HUDEP-2 (cell line): ENCODE results near the gene PM20D1.
A peak's percentile ranks its signal among the peaks of the same experiment; 100 is the strongest.

Experiments
- DNase-seq, 76 experiments: peaks; one replicate each; lab custom pipeline; 2025; ENCODE audit not compliant: unreplicated experiment in 76 of 76; lab: John Stamatoyannopoulos, UW

Gene PM20D1

DNA sequence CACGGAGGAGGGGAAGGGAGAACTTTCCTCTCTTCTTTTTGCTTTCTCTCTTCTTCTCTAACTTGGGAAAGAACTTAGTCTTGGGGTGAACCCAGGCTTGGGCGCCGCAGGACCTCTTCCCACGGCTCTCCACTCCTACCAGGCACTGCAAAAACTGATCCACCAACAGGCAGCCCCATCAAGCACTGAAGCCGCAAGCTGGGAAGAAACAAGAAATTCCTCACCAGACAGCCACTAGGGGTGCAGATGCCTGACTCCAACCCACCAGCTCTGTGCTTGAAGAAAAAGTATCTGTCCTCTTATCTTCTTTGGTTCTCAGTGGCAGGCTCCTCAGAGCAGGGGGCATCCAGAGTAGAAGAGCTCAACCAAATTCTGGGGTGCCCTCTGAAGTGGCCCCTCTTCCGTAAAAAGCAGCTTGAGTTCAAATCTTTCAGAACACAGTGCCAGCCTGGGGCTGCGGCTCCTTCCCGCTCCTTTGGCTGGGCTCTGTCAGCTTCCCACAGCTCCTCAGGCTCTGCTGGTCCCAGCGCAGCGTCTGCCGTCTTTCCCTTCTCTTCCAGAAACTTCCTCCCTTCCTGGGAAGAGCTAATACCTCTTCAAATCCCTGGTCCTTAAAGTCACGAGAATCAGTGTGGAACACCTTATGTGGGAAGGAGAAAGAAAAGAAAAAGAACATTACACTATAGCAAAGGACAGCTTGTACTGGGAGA is 39.3 kb downstream of the PM20D1 start:
- DNase-seq = peak in 21 of 76 experiments; percentile 5 to 45 (median 18)

DNA sequence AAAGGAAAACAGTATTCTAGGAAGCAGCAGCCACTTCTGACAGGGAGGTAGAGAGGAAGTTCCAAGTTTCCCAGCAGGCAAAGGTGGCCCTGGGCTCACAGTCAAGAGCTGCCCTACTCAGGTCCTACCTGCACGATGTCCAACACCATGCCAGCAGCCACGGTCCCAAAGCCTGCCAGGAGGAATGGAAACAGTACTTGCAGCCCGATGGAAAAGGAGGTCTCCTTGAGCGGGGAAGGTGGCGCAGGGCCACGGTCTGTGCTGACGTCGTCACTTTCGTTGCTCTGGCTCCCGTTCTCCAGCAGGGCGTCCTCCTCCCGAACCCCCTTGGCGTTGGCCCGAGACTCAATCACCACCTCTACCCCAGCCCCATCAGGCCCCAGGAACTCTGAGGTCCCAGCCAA is 40.0 kb downstream of the PM20D1 start:
- DNase-seq = no peak

DNA sequence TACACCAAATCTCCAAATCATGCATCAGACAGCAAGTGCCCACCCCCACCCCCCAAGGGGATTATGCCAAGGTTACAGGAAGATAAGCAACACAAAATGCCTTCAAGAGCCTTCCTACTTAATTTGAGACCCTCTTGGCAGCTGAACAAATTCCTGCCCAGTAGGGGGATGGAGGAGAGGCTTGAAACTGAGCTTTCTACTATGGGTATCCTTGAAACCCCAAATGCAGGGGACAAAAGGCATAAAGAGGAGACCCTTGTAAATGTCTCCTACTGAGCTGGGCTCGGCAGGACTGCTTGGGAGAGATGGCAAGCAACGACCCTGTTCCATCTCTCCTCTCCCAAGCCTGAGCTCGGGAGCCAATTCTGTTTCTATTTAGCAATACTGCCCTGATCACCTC is 40.5 kb downstream of the PM20D1 start:
- DNase-seq = no peak

DNA sequence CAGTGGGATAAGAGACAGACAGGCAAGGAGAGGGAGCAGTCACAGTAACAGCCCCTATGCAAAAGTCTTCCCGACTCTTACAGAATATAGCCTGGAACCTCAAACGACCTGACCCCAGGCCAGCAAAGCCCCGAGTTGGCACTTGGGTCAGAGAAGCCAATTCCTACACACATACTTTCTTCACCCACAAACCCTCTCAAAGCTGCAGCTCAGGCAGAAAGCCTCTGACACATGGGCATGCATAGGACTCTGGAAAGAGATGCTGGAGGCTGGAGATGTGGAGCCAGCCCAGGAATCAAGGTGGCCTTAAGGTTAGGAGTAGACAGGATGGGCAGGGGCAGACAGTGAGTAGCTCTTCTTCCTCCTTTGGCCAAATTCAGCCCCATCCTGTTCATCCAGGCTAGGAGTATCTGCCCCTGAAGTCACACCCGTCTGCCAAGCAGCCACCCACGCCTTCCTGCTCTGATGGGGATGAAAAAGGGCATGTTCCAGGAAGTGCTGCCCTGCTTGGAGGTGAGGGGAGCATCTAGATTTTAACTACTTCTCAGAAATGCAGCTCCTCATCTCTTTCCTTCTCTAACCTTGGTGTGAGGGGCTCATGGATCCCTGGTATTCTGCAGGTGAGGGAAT is 44.7 kb downstream of the PM20D1 start:
- peak in 23 of 76 experiments; percentile 3 to 51 (median 17) for DNase-seq

DNA sequence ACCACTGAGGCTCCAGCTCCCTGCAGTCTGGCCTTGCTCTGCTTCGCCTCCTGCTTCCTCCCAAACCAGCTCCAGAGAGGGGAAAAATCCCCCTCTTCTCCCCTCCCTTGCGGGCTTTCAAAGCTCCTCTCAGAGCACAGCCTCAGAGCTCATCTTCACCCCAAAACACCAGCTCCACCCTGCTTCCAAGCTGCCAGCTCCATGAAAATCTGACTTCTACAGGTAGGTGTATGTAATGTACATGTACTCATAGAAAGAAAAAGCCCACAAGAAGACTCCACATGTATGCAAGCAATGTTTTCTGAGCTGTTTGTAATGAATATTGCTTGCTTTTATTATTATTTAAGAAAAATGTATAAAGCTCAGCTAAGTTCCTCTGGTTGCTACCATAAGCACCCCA is 45.3 kb downstream of the PM20D1 start:
- no peak for DNase-seq

DNA sequence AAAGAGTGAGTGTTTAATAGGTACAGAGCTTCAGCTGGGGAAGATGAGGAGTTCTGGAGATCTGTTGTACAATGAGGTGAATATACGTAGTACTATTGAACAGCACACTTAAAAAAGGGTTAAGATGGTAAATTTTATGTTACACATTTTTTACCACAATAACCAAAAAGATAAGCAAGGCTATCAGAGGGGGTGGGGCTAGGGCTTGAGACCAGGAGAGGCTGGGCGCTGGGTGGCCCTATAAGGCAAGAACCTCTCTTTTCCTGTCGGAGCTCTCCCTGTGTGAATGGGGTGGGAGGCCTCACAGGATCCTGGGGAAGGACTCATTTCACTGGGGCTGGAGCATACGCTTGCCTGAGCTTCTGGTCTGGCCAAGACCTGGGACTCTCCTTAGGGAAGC is 45.9 kb downstream of the PM20D1 start:
- peak in 3 of 76 experiments; percentile 11 to 15 (median 13) for DNase-seq

DNA sequence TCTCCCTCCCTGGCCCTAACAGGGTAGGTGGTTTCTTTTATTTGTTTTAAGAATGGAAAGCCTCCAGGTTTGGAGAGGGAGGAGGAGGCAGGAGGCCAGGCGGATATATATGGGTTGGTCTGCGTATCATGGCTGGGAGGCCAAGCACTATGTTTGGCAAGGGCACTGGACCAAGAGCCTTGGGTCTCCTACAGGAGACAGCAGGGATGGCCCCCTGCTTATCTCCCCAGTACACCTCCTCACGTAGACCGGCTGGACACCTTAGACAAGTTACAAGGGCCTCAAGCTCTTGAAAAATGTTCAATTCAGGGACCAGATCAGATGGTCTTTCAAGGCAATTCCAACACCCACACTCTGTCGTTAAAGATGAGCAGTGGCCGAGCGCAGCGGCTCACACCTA is 47.9 kb downstream of the PM20D1 start:
- peak in 7 of 76 experiments; percentile 12 to 43 (median 25) for DNase-seq

DNA sequence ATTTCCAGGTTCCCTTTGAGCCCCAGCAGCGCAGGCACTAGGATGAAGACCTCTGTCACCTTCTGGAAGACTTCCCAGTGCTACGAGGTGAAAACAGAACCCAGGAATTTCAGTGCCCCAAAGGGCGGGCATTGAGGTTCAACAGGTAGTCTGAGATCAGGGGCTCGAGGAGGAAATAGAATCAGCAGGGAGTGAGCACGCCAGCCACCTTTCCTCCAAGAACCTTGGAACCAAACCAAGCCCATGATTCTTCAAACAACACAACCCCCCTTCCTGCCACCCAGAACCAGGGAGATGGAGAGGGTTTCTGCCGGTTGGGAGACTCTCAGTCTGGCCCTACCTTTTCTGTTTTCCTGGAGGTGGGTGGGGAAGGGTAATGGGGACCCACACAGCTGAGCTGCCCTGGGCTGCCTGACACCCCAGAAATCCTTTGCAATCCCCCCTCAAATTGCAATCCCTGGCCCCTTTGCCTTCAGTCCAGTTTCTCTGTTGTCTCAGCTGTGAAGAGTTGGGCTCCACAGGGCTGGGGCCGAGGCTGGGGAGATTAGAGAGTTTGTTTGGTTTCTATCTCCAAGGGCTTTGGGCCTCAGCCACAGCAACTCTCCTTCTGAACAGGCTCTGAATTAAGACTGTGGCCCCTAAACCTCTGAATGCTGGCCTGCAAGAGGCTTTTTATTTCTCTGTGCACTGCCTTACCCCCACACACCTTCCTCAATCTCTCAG is 48.8 kb downstream of the PM20D1 start:
- DNase-seq = peak in 1 of 76 experiments; percentile 5

DNA sequence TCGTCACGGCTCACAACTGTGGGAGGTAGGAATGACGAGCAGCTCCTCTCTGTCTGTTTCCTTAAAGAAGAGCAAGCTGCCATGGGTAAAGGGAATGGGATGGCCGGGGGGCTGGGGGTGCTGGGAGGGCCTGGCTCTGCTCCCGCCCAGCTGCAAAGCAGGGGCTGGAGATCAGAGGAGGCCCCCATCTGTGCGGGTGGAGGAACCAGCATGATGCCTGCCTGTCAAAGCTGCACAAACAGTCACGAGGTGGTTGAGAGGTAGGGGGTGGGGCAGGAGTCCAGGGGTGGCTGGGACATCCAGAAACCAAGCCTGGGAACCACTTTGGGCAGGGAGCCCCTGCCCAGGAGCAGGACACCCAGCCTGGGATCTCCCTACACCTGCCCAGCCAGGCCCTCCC is 49.5 kb downstream of the PM20D1 start:
- no peak for DNase-seq

DNA sequence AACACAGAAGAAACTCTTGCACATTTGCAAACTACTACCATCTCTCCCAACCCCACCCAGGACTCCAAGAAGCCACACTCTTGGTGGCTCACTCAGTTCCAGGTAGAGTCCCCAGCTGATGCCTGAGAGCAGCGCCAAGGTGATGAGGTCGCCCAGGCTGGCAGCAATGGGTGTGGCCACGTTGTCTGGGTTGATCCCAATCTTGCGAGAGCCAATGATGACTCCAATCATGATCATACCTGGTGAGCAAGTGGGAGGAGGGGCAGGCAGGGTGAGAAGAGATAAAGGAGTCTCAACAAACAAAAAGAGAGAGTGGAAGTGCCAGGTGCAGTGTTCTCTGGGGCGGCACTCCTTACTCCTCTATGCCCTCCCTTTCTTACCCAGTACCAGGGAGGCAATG is 51.4 kb downstream of the PM20D1 start:
- DNase-seq = no peak

DNA sequence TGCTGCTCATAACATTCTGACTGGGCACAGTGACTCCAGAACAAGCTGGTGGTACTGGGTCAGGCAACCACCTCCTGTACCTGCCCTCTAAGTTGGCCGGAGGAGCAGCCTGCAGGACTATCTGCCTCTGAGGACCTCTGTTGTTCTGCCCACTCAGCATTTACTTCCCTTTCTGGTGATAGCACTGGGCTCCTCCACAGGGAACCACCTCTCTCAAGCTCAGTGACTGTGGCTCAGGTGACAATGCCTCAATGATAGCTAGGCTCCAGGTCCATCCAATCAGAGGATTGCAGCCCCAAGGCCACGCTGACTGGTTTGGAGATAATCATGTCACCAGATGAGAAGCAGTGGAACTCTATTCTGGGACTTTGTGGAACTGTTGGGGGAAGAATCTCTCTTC is 52.8 kb downstream of the PM20D1 start:
- no peak for DNase-seq

DNA sequence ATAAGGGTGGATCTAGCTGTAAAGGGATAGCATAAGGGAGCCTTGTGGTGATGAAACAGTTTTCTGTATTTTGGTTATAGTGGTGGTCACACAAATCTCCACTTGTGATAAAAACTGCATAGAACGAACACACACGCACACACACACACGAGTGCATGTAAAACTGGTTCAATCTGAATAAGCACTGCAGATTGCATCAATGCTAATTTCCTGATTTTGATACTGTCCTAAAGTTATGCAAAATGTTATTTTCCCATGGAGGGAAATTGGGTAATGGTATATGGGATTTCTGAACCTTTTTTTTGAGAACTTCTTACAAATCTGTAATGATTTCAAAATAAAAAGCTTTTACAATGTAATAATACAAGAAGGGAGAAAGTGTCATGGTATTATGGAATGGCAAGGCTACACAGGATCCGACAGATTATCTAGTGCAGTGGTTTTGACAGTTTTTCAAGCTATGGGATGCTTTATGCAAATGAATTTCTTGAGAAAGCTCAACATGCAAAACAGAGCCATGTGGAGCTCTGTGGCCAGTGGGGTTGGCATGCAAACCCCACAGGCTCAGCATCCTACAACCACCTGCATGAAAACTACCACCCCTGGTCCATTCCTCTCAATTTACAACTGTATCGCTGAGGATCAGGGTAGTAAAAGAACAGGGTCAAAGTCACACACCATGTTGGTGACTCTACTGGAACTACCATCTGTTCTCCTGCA is 55.8 kb downstream of the PM20D1 start:
- DNase-seq = no peak

DNA sequence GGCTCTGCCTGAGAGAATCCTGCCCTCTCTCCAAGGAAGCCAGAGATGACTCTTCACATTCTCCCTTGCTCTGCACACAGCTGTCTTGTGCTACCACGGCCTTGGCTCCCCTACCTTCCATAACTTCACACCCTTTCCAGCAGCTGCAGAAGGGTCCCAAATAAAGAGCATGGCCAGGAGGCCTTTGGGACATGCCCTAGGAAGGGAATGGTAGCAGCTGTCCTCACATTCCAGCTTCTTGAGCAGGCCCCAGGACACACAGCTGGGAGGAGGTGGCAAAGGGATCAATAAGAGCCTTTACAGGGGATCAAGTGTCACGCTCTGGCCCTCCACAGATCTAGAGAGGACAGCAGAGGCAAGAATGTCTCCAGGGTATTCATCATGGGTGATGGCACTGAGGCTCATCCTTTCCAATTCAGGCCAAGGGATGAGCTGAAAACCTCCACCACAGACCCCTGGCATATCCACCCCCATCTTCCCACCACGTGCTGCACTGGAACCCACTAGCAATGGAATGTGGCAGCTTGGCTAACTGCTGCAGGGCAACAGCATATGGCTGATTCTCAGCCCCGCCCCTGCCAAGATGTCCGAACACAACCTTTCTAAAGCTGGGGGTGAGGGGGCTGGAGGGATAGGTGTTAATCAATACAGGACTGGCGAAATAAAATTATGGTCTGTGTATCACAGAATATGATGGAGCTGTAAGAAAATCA is 56.8 kb downstream of the PM20D1 start:
- no peak for DNase-seq

DNA sequence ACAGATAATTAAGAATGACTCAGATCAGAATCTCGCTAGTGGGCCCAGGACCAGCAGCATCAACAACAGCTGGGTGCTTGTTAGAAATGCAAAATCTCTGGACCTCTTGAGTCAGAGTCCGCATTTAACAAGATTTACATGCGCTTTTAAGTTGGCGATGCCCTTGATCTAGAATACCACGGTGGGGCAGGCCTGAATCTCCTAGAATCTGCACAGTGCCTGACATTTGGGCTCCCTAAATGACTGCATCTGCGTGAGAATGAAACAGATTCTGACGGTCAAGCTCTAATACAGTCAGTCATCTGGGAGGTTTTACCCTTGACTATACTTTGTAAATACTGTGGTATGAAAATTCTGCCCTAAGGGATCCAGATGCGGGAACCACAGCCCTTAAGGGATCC is 57.5 kb downstream of the PM20D1 start:
- no peak for DNase-seq

DNA sequence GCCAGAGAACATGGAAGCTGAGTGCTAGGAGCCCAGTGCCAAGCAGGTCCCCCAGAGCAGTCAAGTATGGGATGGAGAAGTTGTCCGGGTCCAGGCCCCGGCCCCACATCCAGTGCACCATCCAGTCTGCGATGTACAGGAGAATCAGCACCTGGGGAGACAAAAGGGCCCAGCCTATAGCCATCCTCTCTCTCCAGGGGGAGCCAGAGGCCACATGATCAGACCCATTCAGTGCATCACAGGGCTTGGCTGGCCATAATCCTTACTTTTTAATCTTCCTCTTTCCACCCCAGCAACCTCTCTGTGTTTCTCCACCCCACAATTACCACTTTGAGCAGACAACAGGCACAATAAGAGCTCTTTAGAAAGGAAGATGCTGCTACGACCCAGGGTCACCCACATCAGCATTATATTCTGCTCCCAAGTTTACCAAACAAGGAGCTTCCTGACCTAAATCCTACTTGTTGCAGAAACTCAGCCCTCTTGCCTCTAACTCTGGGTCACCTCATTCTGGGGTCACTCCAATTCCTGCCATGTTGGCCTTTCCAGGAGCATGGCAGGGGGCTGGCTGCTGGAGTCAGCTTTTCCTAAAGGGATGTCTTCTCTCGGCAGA is 58.3 kb downstream of the PM20D1 start:
- DNase-seq = peak in 46 of 76 experiments; percentile 2 to 60 (median 32)

DNA sequence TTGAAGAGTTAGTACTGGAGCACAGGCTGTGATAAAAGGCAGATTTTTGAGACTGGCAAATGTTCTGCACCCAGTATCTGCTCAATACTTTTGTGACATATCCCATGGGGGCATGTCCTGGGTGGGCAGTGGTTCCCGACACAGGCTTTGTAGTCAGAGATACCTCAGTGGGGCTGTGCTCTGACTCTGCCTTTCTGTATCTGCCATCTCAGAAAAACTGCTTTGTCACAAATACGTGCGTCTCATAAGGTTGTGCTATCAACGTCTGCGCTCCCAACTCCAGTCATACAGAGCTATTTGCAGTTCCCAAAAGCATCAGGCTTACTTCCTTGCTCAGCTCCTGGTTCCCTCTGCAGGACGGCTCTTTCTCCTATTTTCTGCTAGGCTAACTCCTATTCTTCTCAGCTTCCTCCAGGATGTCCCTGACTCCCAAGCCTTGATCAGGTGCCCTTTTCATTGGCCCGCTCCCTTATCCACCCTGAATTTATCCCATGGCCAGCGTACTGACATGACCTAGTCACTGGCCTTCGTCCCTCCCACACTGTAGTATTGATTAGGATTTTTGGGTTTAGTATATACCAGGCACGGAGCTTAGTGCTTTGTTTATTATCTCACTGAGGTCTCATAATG is 62.5 kb downstream of the PM20D1 start:
- DNase-seq = no peak

DNA sequence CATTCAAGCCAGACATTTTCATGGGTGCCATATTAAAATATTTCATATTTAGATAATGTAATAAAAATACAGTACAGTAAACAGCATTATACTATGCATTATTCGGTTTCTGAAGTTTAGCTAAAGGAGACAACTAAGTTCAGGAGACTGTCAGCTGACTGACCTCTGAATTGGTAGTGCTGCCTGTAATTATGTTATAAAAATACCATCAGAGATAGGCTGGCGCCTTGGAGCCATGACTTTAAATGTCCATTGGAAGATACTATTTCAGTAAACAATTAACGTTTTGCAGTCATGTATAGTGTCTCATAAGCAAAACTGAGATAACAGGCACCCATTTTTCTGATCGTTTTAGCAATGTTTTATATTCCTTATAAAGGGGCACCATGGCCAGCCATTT is 63.3 kb downstream of the PM20D1 start:
- no peak for DNase-seq

DNA sequence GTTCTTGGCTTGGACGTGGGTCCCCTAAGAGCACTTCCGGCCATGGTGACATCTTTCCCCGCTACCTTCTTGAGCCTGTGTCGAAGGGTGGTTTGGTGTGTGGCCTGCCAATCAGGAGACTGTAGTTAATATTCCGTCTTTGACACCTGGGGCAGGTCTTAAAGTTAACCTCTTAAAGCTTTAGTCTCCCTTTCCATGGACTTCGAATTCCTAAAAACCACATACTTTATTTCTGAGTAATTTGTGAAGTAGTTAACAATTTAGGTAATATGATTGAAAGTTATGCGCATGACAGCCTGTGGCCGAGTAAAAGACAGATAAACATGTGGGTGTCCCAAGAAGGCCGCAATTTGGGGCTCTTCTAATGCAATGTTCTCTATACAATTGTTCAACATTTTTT is 64.5 kb downstream of the PM20D1 start:
- DNase-seq = no peak

DNA sequence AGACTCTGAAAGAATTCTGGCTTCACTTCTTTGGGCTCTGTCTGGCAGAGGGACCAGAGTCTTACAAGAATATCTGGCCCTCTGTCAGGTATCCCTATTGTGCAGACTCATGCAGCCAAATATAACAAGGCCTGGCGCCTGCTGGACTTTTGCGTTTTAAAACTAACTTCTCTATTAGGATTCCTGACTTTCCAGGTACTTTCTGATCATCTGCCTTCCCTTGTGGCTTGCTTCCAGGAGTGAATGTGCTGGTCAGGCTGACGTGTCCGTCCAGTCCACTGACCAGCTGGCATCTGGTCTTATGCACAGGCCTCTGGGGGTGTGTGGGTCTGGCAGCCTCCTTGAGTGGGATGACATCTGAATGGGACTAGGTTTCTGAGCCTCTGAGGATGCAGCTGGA is 66.0 kb downstream of the PM20D1 start:
- DNase-seq = no peak

DNA sequence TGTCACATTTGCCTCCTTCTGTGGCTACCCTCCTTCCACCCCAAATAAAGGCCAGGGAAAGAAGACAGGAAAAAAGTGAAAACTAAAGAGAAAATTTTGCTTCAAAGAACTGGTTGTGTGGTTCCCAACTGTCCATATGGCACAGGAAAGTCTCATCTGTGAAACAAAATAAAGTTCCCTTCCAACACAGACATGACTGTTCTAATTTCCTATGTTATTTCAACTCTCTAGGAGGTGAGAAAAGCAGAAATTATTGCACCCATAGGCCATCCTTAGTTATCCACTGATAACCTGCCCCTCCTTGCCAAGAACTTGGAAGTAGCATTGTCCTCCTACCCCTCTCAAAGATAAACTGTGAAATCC is 66.5 kb downstream of the PM20D1 start:
- no peak for DNase-seq
